Cardiac muscle cell (in vitro differentiated cells and primary cell): ENCODE data around the gene NPC1. TPM values are rescaled to one million over a fixed set of nuclear protein-coding genes. Genes with fewer than 3 reads are reported as not detected.
"Not testable (repeated sequence)": the region's sequence is repeated elsewhere in the genome, so short reads cannot be mapped to it uniquely, and the experiment has no call there.

ENCODE experiments used
- DNase-seq, 2 donors: peaks; one replicate each; pipeline versions ENCODE4 v3.0.0 to v3.0.0-alpha.2; 2010 to 2017; ENCODE audit warnings: low read depth in 1 of 2, low spot score in 1 of 2
- H3K27ac ChIP-seq: fragments of 200-600 bp; sonication (generic); 2 replicates; pipeline ENCODE4 v1.5.1; 2016
- H3K27me3 ChIP-seq: fragments of 200-600 bp; sonication (generic); 2 replicates; pipeline ENCODE4 v1.6.0; 2016; ENCODE audit warnings: control low read depth
- H3K36me3 ChIP-seq: fragments of 200-600 bp; sonication (generic); 2 replicates; pipeline ENCODE4 v1.5.1; 2016; ENCODE audit warnings: control low read depth
- H3K4me1 ChIP-seq: fragments of 200-600 bp; sonication (generic); 2 replicates; pipeline ENCODE4 v1.8.1; 2017; ENCODE audit warnings: low read depth, mild to moderate bottlenecking, mixed run types
- H3K4me3 ChIP-seq: fragments of 200-600 bp; sonication (generic); 2 replicates; pipeline ENCODE4 v1.5.1; 2016; ENCODE audit warnings: mild to moderate bottlenecking
- H3K9me3 ChIP-seq: fragments of 200-600 bp; sonication (generic); 2 replicates; pipeline ENCODE4 v1.5.1; 2017; ENCODE audit warnings: low read depth, mild to moderate bottlenecking, control low read depth
- CTCF ChIP-seq: IDR thresholded peaks from 2 replicates; pipeline ENCODE4 v1.5.1; 2012; ENCODE audit warnings: low read depth, mild to moderate bottlenecking, low read length
- polyA plus RNA-seq: library from polyadenylated mRNA; unstranded; fragments of >200 nt; fragmentation: Nextera tagmentation; extraction: Ambion mirVana; gene quantifications from 2 replicates; pipeline ENCODE4 v1.2.1, GENCODE V29; 2016
- total RNA-seq: library from RNA; depleted of rRNA; stranded (reverse); fragments of >200 nt; gene quantifications from 2 replicates; pipeline ENCODE4 v1.2.3, GENCODE V29; 2016

NPC1 gene
- total and polyA plus RNA-seq, 2 experiments from 2014 or later, result 14.1 to 25.9 TPM

GRCh38 chr18:23493654-23494053, 92.7 kb downstream of the NPC1 start:
- DNase-seq, result no peak
- no peak for TF ChIP-seq CTCF
- Histone ChIP-seq H3K9me3 (no peaks in the 10 kb centered on the region), H3K27ac (no peak overlapping the region), H3K27me3 (no peaks in the 10 kb centered on the region), H3K4me3 (no peak overlapping the region), H3K4me1 (peaks cover 5% of the 10 kb centered on the region), H3K36me3 (no peaks in the 10 kb centered on the region)

GRCh38 chr18:23489586-23489985, 96.7 kb downstream of the NPC1 start:
- H3K9me3 ChIP-seq, H3K4me1 ChIP-seq, H3K27ac ChIP-seq, H3K27me3 ChIP-seq, H3K36me3 ChIP-seq, DNase-seq, H3K4me3 ChIP-seq: not testable (repeated sequence)

GRCh38 chr18:23487738-23488570, 98.4 kb downstream of the NPC1 start:
- H3K4me3 ChIP-seq, result no peak overlapping the region
- DNase-seq, result peak in 1 of 2 donors; percentile 22
- H3K27ac ChIP-seq, result peak overlapping the region; percentile 51
- no peaks in the 10 kb centered on the region for H3K9me3 ChIP-seq
- peaks cover 3% of the 10 kb centered on the region for H3K36me3 ChIP-seq
- no peaks in the 10 kb centered on the region for H3K27me3 ChIP-seq
- H3K4me1 ChIP-seq, result peaks cover 6% of the 10 kb centered on the region
- no peak for TF ChIP-seq CTCF

GRCh38 chr18:23485386-23485785, 100.9 kb downstream of the NPC1 start:
- Histone ChIP-seq H3K4me3 (no peak overlapping the region), H3K27me3 (no peaks in the 10 kb centered on the region), H3K36me3 (peaks cover 21% of the 10 kb centered on the region), H3K27ac (no peak overlapping the region), H3K9me3 (no peaks in the 10 kb centered on the region), H3K4me1 (peaks cover 6% of the 10 kb centered on the region)
- no peak for DNase-seq
- TF ChIP-seq CTCF, result no peak

- H3K27ac ChIP-seq, result peak overlapping the region; percentile 29
- peaks cover 28% of the 10 kb centered on the region for H3K36me3 ChIP-seq
- H3K9me3 ChIP-seq, result no peaks in the 10 kb centered on the region
- DNase-seq, result no peak
- no peak overlapping the region for H3K4me3 ChIP-seq
- peaks cover 6% of the 10 kb centered on the region for H3K4me1 ChIP-seq
- no peak for TF ChIP-seq CTCF
- H3K27me3 ChIP-seq, result no peaks in the 10 kb centered on the region
Measured at GRCh38 chr18:23484561-23485182, 101.6 kb downstream of the NPC1 start.

Other genes starting within 250 kb of the NPC1 start
- 59.6 and 63.6 TPM in 2 replicates for gene RIOK3, start 133.2 kb downstream of the NPC1 start, total RNA-seq
- gene RIOK3, start 133.2 kb downstream of the NPC1 start, polyA plus RNA-seq, result 83.7 and 95.7 TPM in 2 replicates
- gene RMC1, start 83.0 kb downstream of the NPC1 start, total RNA-seq, result 10.4 and 13.5 TPM in 2 replicates
- 18.3 and 28.0 TPM in 2 replicates for gene RMC1, start 83.0 kb downstream of the NPC1 start, polyA plus RNA-seq
- 0.14 and 0.77 TPM in 2 replicates for gene ANKRD29, start 76.4 kb upstream of the NPC1 start, total RNA-seq
- gene ANKRD29, start 76.4 kb upstream of the NPC1 start, polyA plus RNA-seq, result 0.44 and 0.92 TPM in 2 replicates
- 0.18 and 0.39 TPM in 2 replicates for gene LAMA3, start 102.9 kb upstream of the NPC1 start, total RNA-seq
- not detected in 2 replicates for gene LAMA3, start 102.9 kb upstream of the NPC1 start, polyA plus RNA-seq